ENCODE measurements around the gene HRG. TPM values are rescaled to one million over a fixed set of nuclear protein-coding genes. Genes with fewer than 3 reads are reported as not detected.

The HRG gene
- total RNA-seq = not detected
- not detected for polyA plus RNA-seq
- long read RNA-seq, donor 1 = 0 reads
- long read RNA-seq, donor 2 = 0 reads
- long read RNA-seq, donor 3 = 0 reads
- long read RNA-seq, donor 4 = 0 reads
- long read RNA-seq, donor 5 = 0 reads
- long read RNA-seq, donor 6 = 0 reads
- long read RNA-seq, donor 7 = 0 reads
- long read RNA-seq, donor 8 = 0 reads
- long read RNA-seq, donor 9 = 0 reads
- long read RNA-seq, donor 10 = 0 reads

GRCh38 chr3:186665625-186666188 is at the start of gene HRG:
HRG (plus strand) TSS chr3:186666014; CDS start chr3:186666032, 18 bp downstream.
- H3K9me3 ChIP-seq = no peaks in the 10 kb centered on the region
- TF ChIP-seq POLR2A (IDR thresholded peaks at IDR 0.05) = no peak
- no peak for TF ChIP-seq POLR2AphosphoS5 (IDR thresholded peaks at IDR 0.05)
- no peak for TF ChIP-seq CTCF (IDR thresholded peaks at IDR 0.05)
- TF ChIP-seq EP300 (IDR thresholded peaks at IDR 0.05) = no peak
- H3K27ac ChIP-seq = no peak within 1 kb of the TSS
- H3K4me3 ChIP-seq = no peak within 1 kb of the TSS
- intact Hi-C loops (cut with DNase I; ENCODE audit: low total_unique reads) = no loop called here
- no peaks in the 10 kb centered on the region for H3K4me1 ChIP-seq
- DNase-seq = no peak
- WGBS, 5 donors = 72 to 83% (median 75%) methylated on average over 8 of the region's 8 CpGs
- peaks cover 0 to 19% (median 0%) of the 10 kb centered on the region in 3 donors for H3K27me3 ChIP-seq
- H3K36me3 ChIP-seq = no peaks in the 10 kb centered on the region

- no peak for DNase-seq
- TF ChIP-seq EP300 (IDR thresholded peaks at IDR 0.05) = no peak
- no peak for TF ChIP-seq POLR2A (IDR thresholded peaks at IDR 0.05)
- no peak for TF ChIP-seq POLR2AphosphoS5 (IDR thresholded peaks at IDR 0.05)
- no peak for TF ChIP-seq CTCF (IDR thresholded peaks at IDR 0.05)
- H3K4me1 ChIP-seq = peaks cover 4 to 19% (median 14%) of the 10 kb centered on the region in 4 donors
- H3K27ac ChIP-seq = no peak overlapping the region
- H3K4me3 ChIP-seq = no peak overlapping the region
- no peaks in the 10 kb centered on the region for H3K36me3 ChIP-seq
- WGBS, 5 donors = 85 to 93% (median 90%) methylated on average over 8 of the region's 8 CpGs
- intact Hi-C loops (cut with DNase I; ENCODE audit: low total_unique reads) = loop anchor here (5.0 kb wide), 1 partner anchor 201 kb away; no protein-coding TSS in a partner anchor
- H3K9me3 ChIP-seq = no peaks in the 10 kb centered on the region
- H3K27me3 ChIP-seq = peaks cover 0 to 64% (median 13%) of the 10 kb centered on the region in 3 donors
Measured at GRCh38 chr3:186616299-186616617, 49.6 kb upstream of the HRG start.

- peak overlapping the region in 1 of 5 donors; percentile 25 for H3K27ac ChIP-seq
- TF ChIP-seq POLR2AphosphoS5 (IDR thresholded peaks at IDR 0.05) = peak in 1 of 3 donors; percentile 79
- peak in 5 of 7 experiments; percentile 66 to 85 (median 77) for TF ChIP-seq CTCF (IDR thresholded peaks at IDR 0.05)
- no peak for TF ChIP-seq POLR2A (IDR thresholded peaks at IDR 0.05)
- TF ChIP-seq EP300 (IDR thresholded peaks at IDR 0.05) = no peak
- H3K36me3 ChIP-seq = no peaks in the 10 kb centered on the region
- H3K4me3 ChIP-seq = peak overlapping the region in 3 of 4 donors; percentile 1 to 17 (median 14)
- peak; percentile 91 to 96 for DNase-seq
- intact Hi-C loops (cut with DNase I; ENCODE audit: low total_unique reads) = loop anchor here (5.0 kb wide), 1 partner anchor 200 kb away; no protein-coding TSS in a partner anchor
- peaks cover 0 to 68% (median 13%) of the 10 kb centered on the region in 3 donors for H3K27me3 ChIP-seq
- H3K9me3 ChIP-seq = no peaks in the 10 kb centered on the region
- peaks cover 4 to 19% (median 14%) of the 10 kb centered on the region in 4 donors for H3K4me1 ChIP-seq
- 20 to 25% (median 20%) methylated on average over 24 to 31 of the region's 31 CpGs for WGBS, 5 donors
Measured at GRCh38 chr3:186617036-186617946, 48.5 kb upstream of the HRG start.

GRCh38 chr3:186618318-186618938 is 47.4 kb upstream of the HRG start:
- Histone ChIP-seq H3K4me3 (no peak overlapping the region), H3K9me3 (no peaks in the 10 kb centered on the region), H3K4me1 (peaks cover 4 to 19% (median 14%) of the 10 kb centered on the region in 4 donors), H3K27me3 (peaks cover 0 to 59% (median 13%) of the 10 kb centered on the region in 3 donors), H3K27ac (no peak overlapping the region), H3K36me3 (no peaks in the 10 kb centered on the region)
- TF ChIP-seq EP300 (IDR thresholded peaks at IDR 0.05) (no peak), POLR2A (IDR thresholded peaks at IDR 0.05) (no peak), CTCF (IDR thresholded peaks at IDR 0.05) (no peak), POLR2AphosphoS5 (IDR thresholded peaks at IDR 0.05) (no peak)
- intact Hi-C loops (cut with DNase I; ENCODE audit: low total_unique reads) = loop anchor here (5.0 kb wide), 1 partner anchor 199 kb away; no protein-coding TSS in a partner anchor
- WGBS, 5 donors = 79 to 91% (median 87%) methylated on average over 8 of the region's 8 CpGs
- no peak for DNase-seq
